HG03354 (cell line): Measurements from ENCODE around the gene IL37.

Experiments
- ATAC-seq: cut with Tn5 transposase; IDR thresholded peaks from one replicate; pipeline ENCODE4 v1.9.1; 2021; ENCODE audit warnings: mild to moderate bottlenecking; ENCODE audit not compliant: unreplicated experiment, poor library complexity, severe bottlenecking

IL37 gene, protein sequence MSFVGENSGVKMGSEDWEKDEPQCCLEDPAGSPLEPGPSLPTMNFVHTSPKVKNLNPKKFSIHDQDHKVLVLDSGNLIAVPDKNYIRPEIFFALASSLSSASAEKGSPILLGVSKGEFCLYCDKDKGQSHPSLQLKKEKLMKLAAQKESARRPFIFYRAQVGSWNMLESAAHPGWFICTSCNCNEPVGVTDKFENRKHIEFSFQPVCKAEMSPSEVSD

GRCh38 chr2:112910865-112911264 lies at the start of gene IL37:
TSS of gene IL37 (plus strand) at chr2:112911165. CDS start at chr2:112913013, 1,848 bp downstream.
- ATAC-seq: no peak

DNA sequence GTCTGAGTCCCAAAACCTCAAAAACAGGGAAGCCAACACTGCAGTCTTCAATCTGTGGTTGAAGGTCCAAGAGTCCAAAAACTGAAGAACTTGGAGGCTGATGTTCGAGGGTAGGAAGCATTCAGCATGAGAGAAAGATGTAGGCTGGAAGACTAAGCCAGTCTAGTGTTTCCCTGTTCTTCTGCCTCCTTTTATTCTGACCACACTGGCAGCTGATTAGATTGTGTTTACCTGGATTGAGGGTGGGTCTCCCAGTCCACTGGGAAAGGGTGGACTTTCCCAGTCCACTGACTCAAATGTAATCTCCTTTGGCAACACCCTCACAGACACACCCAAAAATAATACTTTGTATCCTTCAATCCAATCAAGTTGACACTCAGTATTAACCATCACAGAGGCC lies 46.9 kb upstream of the IL37 start:
- no peak for ATAC-seq

DNA sequence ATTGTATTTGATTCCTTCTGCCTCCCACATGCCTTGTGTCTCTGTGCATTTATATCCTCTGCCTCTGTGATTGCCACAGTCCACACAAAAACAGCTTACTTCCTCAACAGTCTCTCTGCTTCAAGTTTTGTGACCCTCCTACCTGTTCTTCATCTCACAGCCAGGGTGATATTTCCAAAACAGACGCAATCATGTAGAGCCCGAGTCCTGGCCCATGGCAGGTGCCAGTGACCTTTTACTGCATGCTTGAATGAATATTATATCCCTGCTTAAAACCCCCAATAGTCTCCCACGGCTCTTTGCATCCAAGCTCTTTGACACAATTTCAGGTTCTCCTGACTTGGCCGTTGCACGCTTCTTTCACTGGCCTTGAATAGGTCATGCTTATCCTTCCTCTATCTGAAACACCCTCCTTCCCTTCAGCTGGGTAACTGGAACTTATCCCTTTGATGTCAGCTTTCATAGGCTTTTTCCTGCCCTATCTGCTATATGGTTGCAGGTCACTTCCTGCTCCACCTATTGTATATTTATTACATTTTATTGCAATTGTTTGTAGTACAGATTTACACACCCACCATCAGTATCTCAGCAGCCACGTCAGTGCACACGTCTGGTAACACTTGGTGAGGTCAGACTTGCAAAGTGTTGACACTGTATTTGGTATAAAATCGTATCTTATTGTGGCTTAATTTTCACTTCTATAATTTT lies 44.7 kb upstream of the IL37 start:
- ATAC-seq: no peak

DNA sequence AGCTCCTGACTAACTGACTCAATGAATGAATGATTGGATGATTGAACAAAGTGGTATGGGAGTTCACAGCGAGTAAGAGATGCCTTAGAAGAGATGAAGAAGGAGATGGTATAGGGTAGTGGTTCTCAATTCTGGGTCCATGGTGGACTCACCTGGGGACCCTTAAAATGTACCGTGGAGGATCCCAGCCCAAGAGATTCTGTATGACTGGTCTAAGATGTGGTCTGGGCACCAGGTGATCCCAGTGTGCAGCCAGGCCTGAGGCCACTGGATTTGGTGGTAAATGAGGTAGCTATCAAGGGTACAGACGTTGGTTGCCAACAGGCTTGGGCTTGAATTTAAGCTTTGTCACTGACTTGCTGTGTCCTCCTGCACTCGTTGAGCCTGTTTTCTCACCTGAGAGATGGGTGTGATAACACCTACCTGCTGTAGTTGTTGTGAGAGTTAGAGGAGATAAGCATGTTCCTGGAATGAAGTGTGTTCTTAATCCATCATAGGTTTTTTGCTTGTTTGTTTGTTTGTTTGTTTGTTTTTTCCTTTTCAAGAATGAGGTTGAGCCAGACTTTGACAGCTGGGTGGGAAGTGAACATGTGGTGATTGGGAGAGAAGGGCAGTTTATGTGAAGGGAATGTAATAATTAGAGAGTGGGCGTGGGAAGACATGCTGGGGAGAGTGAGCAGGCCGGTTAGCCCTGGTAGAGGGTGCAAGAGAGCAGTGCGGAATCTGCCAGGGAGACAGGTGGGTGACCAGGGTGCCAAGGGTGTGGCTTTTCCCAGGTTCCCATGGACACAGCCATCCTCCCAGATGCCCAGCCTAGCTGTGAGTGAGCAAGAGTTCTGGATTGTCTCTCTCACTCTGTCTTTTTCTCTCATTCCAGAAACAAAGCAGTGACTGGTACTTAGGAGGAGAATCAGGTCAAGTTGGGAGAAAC lies 43.0 kb upstream of the IL37 start:
- ATAC-seq: no peak

GRCh38 chr2:112869258-112869842 lies 41.6 kb upstream of the IL37 start:
- no peak for ATAC-seq

DNA sequence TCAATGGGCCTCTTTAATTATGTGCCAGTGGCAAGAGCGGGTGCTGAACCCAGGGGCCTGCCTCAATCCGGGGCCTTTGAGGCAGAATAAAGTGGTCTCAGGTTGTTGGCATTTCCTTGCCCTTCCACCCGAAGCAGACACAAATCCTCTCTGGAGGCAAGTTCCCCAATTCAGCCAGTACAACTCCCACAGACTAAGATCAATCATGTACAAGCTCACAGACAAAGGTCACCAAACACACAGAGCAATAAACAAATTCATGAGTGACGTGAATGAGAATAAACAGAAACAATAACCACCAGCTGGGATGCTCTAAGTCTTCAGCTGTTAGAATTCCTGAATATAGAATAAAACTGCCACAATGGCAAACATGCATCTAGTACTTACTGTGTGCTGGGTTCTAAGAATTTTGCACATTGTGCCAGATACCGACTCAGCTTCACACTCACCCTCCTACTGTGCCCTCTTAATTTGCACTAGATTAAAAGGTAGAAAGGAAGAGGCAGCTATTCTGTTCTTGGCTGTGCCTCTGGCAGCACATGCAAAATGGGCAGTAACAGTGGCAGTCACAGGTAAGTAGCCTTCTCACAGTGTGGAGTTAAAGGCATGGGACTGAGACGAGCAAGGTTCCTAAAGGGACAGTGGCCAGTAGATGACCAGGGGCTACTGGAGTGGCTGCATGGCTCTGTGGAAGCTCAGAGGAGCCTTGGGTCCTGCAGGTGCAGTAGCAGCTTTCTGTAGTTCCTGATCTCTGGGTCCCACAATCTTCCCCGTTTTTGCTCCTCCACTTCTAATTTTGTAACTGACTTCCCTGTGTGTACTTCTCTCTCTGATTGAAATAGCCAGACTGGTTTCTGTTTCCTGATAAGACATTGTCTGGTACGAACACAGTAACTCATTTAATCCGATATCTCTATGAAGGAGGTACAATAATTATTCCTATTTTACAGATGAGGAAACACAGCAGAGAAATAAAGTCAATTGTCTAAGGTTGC lies 39.8 kb upstream of the IL37 start:
- ATAC-seq: no peak

DNA sequence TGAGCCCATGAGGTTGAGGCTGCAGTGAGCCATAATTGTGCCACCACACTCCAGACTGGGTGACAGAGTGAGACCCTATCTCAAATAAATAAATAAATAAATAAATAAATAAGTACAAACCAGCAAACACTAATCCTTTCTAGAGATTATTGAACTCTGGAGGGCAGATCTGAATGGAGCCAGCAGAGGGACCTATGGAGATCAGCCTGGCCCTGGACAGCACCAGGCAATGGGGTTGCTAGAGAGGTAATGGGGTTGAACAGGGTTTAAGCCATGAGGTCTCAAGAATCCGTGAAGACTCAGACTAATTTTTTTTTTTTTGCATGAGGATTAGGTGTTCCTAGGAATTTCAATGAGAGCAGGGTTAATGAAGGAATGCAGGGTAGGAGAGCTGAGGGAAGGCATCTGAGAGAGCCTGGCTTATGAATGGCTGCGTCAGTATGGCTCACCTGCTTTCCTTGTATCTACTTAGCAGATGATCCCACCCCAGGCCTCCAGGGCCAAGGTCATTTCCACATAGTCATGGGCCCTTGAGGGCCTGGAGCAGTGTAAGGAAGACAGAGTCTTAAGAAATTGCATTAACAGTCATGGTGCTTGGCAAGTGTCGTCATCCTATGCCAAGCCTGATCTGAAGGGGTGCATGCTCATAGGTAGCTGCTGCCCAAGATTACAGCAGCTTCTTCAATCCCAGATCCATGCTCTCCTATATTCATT lies 34.6 kb upstream of the IL37 start:
- ATAC-seq: no peak

- no peak for ATAC-seq
Observed at GRCh38 chr2:112876971-112877361, 34.0 kb upstream of the IL37 start.

DNA sequence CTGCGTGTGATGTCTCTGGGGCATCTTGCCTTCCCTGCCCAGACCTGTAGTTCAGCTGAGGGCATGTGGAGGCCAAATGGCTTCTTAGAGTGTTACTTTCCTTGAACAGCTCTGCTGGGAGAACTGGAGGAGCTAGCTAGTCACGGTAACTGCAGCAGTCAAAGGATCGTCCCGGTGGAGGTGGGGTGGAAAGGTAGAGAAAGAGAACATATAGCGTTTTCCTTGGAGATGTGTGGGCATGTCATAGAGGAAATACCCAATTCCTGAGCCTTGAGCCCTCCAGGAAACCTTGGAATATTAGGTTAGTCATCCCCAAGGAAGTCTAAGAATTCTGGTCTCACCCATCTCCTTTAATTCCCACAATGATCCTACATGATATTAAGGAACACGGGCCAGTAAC lies 33.5 kb upstream of the IL37 start:
- no peak for ATAC-seq

- no peak for ATAC-seq
Observed at GRCh38 chr2:112879491-112880041, 31.4 kb upstream of the IL37 start.

- no peak for ATAC-seq
Observed at GRCh38 chr2:112880091-112880531, 30.9 kb upstream of the IL37 start.

GRCh38 chr2:112880696-112881095 lies 30.3 kb upstream of the IL37 start:
- ATAC-seq: no peak

GRCh38 chr2:112881217-112881985 lies 29.6 kb upstream of the IL37 start:
- ATAC-seq: peak; percentile 81

- ATAC-seq: no peak
Observed at GRCh38 chr2:112883669-112884068, 27.3 kb upstream of the IL37 start.

DNA sequence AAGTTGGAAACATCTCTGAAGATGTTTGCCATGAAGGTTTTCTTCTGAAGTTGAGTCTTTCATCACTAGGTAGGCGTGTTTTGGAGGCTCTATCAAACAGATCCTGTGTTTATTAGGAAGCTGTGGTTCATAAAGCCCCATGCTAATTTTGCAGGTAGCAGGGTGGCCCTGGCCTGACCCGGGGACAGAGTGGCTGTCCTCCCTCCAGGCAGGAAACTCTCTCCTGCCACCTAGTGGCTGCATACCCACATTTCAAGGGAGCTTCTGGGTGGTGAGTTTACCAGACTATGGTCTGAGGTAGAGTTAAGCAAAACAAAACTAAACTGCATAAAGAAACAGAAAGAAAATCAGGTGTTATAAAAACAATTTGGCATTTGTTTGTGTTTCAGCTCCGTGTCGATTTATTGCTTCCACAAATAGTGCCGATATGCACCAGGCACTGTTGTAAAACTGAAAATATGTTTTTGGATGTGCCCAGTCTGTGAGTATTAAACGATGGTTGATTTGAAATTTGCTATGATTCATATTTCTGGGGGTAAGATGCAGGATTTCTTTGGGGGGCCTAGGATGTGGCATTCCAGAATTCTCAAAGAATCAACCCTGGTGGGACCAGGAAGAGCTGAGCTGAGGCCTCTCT lies 26.0 kb upstream of the IL37 start:
- ATAC-seq: peak; percentile 61

GRCh38 chr2:112885506-112885902 lies 25.5 kb upstream of the IL37 start:
- no peak for ATAC-seq

DNA sequence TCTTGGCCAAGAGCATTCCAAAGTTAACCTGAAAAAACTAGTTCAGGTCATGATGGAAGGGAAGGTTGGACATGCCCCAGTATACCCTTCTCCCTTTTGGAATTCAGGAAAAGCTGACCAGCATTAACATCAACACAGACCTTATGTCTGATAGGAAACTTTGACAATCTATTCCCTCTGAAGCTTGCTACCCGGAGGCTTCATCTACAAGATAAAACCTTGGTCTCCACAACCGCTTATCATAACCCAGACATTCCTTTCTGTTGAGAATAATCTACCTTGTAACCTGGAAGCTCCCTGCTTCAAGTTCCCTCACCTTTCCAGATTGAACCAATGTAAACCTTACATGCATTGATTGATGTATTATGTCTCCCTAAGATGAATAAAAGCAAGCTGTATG lies 24.7 kb upstream of the IL37 start:
- no peak for ATAC-seq
